GM18868 (cell line): ENCODE results near the gene ID1.
A peak's percentile ranks its signal among the peaks of the same experiment; 100 is the strongest.
"Not testable (repeated sequence)": the region's sequence is repeated elsewhere in the genome, so short reads cannot be mapped to it uniquely, and the experiment has no call there.

Experiments used
- ATAC-seq: cut with Tn5 transposase; IDR thresholded peaks from one replicate; pipeline ENCODE4 v1.9.1; 2021; ENCODE audit warnings: mild to moderate bottlenecking, moderate library complexity; ENCODE audit not compliant: unreplicated experiment

The ID1 gene

DNA sequence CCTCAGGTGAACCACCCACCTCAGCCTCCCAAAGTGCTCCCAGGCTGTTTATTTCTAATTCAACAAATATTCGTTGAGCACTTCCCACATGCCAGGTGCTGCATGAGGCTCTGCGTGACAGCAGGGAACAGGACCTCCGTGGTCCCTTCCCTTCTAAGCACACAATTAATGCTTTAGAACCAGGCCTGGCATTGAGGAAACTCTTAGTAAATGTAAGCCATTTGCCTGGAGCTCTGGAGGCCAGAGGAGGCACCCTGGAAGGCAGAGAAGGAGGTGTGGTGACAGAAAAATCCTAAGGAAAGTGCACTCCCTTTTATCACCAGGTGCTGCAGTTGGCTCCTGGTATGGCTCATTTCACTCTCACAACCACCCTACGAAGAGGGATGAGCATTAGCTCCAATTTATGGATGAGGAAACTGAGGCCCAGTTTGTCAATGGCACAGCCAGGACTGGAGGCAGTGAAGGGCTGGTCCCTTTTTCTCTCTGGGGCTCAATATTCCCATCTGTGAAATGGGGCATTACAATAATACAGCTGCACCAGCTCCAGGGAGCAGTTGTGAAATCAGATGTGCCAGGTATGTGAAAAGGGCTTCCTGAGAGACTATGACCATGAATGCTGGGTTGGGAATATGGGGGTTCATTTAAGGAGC, 8.1 kb upstream of the ID1 start:
- ATAC-seq: no peak

DNA sequence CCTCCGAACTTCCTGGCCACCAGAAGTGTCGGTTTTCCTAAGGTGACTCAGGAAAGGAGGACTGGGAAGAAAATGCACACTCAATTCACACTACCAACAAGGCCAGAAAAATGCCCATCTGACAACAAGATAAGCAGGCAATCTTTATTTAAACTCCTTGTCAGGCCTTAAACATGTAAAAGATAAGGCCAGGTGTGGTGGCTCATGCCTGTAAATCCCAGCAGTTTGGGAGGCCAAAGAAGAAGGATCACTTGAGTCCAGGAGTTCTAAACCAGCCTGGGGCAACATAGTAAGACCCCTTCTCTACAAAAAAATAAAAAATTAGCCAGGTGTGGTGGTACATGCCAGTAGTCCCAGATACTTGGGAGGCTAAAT, 7.6 kb upstream of the ID1 start:
- no peak for ATAC-seq

DNA sequence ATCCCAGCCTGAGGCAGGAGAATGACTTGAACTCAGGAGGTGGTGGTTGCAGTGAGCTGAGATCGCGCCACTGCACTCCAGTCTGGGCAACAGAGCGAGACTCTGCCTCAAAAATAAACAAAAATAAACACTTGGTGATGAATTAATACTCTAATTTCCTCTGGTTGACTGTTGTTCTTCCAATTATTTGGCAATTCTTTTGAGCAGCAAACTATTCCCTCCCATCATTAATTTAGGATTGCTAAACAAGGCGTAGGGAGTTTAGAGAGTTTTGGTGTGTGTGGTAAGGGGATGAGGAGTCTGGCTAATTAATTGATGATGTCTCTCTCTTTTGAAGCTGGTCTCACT, 2.7 kb upstream of the ID1 start:
- ATAC-seq: no peak

DNA sequence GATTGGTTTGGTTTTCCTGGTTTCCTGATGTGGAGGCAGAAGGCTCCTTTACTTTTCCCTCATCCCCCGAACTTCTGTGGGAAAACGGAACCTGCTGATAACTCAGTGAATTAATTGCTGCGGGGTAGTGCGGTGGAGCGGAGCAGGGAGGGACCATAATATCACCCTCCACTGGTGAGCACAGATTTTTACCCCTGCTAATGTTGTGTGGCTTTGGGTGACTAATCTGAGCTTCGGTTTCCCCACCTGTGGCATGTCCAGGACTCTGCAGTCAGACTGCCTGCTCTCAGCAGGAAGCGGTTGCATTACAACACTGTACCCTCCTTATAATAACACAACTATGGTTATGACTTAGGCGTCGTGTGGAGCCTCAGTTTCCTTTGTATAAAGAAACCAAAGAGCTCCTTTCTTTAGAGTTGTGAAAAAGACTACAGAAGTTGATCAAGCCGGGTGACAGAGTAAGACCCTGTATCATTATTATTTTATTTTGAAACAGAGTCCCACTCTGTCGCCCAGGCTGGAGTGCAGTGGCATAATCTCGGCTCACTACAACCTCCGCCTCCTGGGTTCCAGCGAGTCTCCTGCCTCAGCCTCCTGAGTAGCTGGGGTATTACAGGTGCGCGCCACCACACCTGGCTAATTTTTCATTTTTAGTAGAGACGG, 2.2 kb upstream of the ID1 start:
- ATAC-seq: peak; percentile 78

DNA sequence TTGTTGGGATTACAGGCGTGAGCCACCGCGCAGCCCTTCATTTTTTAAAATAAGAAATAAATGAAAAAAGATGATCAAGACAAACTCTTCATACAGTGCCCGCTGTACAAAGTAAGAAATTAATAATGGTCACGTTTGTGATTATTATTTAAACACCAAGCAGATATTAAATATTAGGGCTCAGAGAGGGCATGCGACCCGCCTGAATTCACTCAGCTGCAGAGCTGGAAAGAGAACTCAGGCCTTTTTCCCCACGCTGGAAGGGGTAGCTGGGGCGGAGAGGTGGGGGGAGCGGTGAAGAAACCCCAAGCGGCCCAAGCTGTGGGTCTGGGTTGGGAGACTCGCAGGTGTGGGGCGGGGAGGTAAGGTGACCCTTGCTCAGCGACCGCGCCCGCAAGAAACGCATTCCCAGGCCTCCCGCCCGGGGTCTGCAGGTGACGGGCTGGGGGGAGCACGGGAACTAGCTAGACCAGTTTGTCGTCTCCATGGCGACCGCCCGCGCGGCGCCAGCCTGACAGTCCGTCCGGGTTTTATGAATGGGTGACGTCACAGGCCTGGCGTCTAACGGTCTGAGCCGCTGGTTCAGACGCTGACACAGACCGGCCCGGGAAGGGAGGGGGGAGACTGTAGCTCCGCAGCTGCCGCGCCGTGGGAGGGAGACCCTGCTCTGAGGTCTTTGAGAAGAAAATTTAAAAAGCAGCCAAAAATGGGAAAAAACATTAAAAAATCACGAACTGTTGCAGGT, 1.1 kb upstream of the ID1 start:
- peak; percentile 49 for ATAC-seq

DNA sequence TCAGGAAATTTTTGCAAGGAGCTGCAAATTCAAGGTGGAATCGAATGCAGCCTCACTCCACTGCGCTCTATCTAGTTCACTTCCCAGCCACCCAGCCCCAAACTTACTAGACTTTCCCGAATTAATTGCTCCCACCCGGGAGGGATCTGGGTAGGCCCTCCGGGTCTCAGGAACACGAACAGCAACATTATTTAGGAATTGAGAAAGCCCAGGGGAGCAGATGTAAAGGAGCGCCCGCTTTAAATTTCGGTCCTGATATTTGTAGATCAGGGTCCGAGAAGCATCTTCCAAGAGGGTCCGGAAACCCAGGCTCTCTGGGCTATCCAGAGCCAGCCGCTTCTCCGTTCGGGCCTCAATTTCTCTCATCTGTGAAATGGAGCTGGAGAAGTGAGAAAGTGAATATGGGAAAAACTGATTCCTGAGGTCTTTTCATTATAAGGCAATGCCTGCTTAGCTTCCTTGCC, 490 bp upstream of the ID1 start:
- ATAC-seq: no peak

DNA sequence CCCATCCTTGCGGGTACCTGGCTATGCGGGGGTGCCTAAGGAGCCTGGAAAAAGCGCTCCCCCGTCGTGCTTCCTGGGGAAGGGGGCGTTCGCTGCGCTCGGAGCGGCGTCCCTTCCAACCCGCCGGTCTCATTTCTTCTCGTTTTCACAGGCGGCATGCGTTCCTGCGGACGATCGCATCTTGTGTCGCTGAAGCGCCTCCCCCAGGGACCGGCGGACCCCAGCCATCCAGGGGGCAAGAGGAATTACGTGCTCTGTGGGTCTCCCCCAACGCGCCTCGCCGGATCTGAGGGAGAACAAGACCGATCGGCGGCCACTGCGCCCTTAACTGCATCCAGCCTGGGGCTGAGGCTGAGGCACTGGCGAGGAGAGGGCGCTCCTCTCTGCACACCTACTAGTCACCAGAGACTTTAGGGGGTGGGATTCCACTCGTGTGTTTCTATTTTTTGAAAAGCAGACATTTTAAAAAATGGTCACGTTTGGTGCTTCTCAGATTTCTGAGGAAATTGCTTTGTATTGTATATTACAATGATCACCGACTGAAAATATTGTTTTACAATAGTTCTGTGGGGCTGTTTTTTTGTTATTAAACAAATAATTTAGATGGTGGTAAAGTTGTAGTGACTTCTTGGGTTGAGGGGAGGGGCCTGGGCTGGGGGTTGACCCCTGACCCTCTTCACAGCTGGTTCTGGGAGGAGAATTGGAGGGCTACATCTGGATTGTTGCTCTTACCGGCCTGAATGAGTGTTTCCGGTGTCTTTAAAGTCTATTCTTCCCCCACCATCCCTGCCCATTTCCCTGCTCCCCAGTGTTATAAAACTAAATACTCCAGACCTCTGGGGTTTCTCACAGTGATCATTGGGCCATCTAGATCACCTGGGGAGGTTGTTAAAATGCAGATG, 1.1 kb downstream of the ID1 start:
- no peak for ATAC-seq

DNA sequence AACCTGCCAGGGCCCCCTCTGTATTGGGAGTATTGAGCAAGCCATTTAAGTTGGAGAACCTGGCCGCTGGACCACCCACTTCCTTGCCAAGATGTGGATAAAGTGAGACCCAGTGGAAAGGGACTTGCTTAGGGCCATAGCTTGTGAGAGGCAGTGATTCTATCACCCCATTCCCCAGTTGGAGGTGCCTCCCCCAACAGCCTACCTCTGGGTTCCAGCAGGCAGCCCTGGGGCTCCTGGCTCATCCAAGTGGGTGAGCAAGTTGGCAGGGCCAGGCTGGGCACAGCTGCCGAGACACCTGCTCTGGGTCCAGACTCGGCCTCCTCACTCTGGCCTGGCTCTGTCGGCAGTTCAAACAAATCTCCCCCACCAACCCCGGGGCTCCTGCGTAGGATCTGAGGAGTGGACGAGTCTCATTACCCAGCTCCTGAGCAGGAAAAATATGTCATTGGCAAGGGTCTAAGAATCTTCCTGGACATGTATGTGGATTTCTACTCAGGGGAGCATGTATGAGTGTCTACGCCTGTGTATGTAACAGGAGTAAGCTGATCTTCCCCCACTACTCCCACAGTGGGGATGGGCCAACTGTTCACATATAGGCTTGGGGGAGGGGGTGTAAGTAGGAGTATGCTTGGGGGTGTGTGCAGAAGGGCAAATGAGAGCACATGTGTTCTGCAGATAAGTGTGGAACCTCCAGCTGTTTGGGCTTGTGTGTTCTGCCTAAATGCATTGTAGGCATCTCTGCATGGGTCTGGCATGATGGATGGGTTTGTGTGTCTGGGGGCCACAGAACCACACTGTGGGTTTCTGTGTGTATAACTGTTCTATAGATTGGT, 1.9 kb downstream of the ID1 start:
- no peak for ATAC-seq

DNA sequence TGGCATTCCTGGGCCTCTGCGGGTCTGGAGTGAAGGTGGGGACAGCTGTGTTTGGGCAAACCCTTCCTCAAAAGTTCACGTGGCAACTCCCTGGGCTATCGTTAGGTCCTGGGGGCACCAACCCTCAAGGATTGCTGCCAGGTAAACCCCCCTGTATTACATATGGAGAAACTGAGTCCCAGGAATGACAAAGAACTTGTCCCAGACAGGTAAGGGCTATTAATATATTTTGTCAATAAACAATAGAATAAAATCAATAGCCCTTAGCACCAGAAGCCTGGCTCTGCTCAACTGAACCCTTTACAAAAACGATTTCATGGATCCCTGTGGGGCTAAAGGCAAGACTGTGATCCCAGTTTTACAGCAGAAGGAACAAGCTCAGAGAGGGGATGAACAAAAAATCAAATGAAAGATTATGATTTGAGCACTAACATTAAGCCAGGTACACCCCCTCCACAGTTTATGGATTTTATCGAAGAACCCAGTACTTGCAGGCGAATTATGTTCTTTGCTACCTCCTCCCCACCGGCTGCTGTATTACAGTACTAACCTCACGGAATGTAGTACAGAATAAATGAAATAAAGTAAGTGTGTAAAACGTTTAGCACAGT, 2.7 kb downstream of the ID1 start:
- ATAC-seq: no peak

DNA sequence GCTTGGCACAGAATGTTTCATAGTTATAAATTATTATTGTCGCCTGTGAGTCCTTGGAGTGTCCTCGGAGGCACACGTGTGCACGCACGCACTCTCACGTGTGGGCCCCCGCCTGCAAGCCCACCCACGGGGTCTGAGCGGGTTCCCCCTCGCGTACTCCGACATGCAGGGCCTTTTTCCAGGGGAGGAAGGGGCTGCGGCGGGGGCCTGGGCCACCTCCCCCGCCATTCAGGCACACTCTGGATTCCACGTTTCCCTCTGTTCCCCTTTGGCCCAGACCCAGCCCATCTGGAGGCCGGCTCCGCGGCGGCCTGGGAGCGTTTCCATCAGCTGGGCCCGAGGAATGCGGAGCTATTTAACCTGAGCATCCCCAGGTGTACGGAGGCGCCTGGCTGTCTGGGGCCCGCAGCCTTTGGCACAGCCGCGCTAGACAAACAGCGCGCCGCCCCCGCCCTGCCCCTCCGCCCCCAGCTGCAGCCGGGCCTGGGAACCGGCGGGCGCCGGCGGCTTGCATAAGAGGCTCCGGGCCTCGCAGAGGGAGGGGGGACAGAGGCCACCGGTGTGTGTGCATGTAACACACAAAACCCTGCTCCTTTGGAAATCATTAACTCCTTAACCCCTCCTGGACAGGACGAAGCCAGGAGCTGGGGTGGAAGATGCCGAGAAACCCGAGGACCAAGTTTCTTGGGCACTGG, 3.3 kb downstream of the ID1 start:
- no peak for ATAC-seq

DNA sequence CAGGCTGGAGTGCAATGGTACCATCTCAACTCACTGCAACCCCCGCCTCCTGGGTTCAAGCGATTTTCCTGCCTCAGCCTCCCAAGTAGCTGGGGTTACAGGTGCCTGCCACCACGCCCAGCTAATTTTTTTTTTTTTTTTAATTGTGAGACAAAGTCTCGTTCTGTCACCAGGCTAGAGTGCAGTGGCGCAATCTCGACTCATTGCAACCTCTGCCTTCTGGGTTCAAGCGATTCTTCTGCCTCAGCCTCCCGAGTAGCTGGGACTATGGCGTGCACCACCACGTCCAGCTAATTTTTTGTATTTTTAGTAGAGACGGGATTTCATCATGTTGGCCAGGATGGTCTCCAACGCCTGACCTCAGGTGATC, 7.2 kb downstream of the ID1 start:
- not testable (repeated sequence) for ATAC-seq

DNA sequence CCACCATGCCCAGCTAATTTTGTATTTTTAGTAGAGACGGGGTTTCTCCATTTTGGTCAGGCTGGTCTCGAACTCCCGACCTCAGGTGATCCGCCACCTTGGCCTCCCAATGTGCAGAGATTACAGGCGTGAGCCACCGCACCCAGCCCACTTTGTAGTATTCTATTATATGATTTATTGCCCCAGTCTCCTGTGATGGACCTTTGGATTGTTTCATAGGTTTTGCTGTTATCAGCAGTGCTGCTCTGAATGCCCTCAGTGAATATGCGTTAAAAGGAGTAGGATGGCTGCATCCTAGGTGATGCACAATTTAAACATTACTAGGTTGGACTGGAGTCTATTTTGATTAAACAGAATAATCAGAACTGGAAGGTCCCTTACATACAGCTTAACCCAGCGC, 10.3 kb downstream of the ID1 start:
- no peak for ATAC-seq

DNA sequence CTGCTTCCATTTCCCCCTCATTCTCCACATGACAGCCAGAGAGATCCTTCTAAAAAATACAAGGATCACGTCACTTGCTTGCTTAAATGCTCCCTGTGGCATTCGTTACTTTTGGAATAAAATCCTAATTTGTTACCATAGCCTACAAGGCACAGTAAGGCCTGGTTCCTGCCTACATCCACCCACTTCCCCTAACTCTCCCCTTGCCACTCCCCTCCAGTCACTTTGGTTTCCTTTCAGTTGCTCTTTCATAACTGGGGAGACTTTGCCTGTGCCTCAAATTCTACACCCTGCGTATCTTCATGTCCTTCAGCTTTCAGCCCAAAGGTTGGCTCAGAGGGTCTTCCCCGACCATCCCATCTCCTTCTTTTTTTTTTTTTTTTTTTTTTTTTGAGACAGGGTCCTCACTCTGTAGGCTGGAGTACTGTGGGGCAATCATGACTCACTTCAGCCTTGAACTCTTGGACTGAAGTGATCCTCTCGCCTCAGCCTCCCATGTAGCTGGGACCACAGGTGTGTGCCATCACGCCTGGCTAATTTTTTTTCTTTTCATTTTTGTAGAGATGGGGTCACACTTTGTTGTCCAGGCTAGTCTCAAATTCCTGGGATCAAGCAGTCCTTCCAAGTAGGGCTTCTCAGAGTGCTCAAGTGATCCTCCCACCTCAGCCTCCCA, 12.5 kb downstream of the ID1 start:
- no peak for ATAC-seq

DNA sequence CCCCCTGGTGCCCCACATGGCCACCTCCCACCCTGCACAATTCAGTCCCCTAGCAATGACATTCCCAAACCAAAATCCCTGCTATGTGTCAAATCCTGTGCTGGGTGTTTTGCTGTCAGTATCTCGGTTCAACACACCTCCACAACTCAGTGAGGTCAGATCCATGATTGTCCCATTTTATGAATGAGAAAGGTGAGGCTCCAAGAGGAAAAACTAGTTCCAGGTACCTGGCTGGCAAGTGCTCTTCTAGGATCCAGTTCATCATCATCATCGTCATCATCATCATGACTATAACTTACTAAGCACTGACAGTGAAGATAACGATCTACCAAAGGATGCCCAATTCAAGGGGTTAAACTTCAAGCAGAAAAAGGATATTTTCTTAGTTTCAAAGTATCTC, 15.2 kb downstream of the ID1 start:
- ATAC-seq: no peak

DNA sequence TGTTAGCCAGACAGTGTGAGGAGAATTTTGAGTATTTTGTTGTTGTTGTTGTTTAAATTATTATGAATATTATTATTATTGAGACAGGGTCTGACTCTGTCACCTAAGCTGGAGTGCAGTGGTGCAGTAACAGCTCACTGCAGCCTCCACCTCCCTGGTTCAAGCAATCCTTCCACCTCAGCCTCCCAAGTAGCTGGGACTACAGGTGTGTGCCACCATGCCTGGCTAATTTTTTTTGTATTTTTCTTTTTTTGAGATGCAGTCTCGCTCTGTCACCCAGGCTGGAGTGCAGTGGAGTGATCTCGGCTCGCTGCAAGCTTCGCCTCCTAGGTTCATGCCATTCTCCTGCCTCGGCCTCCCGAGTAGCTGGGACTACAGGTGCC, 18.0 kb downstream of the ID1 start:
- not testable (repeated sequence) for ATAC-seq

DNA sequence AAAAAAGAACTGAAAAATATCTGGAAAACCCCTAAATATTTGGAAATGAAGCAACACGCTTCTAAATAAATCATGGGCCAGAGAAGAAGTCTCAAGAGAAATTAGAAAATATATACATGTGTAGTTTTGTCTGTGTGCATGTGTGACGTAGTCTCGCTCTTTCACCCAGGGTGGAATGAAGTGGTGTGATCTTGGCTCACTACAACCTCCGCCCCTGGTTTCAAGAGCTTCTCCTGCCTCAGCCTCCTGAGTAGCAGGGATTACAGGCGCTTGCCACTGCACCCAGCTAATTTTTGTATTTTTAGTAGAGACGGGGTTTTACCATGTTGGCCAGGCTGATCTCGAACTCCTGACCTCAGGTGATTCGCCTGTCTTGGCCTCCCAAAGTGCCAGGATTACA, 21.4 kb downstream of the ID1 start:
- peak; percentile 31 for ATAC-seq

DNA sequence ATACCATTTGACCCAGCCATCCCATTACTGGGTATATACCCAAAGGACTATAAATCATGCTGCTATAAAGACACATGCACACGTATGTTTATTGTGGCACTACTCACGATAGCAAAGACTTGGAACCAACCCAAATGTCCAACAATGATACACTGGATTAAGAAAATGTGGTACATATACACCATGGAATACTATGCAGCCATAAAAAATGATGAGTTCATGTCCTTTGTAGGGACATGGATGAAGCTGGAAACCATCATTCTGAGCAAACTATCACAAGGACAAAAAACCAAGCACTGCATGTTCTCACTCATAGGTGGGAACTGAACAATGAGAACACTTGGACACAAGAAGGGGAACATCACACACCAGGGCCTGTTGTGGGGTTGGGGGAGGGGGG, 23.0 kb downstream of the ID1 start:
- not testable (repeated sequence) for ATAC-seq

DNA sequence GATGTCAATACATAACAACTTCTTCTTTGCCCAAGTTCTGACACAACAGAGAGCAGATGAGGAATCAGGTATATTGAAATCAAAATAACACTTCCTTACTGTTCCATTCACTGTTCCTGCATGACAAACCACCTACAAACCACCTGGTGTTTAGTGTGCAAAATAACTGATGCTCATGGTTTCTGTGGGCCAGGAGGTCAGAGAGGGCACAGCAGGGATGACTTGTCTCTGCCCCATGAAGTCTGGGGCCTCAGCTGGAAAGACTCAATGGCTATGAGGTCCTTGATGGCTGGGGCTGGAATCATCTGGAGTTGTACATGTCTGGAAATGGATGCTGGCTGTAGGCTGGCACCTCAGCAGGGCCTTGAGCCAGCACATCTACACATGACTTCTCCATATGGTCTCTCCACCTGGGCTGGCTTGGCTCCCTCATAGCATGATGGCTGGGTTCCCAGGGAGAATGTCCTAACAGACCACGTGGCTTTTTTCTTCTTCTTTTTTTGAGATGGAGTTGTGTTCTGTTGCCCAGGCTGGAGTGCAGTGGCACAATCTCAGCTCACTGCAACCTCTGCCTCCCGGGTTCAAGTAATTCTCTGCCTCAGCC, 25.2 kb downstream of the ID1 start:
- peak; percentile 54 for ATAC-seq
